ENCODE results near the gene RASGRP2.
"Not testable (repeated sequence)": the region's sequence is repeated elsewhere in the genome, so short reads cannot be mapped to it uniquely, and the experiment has no call there.

Gene RASGRP2

GRCh38 chr11:64718084-64718779 lies 25.7 kb downstream of the RASGRP2 start:
- no peak for DNase-seq

- no peak for DNase-seq
Measured at GRCh38 chr11:64717268-64717578, 26.7 kb downstream of the RASGRP2 start.

GRCh38 chr11:64716473-64717267 lies 27.3 kb downstream of the RASGRP2 start:
- DNase-seq = no peak

GRCh38 chr11:64715756-64716472 lies 28.0 kb downstream of the RASGRP2 start:
- DNase-seq = no peak

GRCh38 chr11:64715110-64715509 lies 28.8 kb downstream of the RASGRP2 start:
- no peak for DNase-seq

- no peak for DNase-seq
Measured at GRCh38 chr11:64714666-64715065, 29.3 kb downstream of the RASGRP2 start.

- DNase-seq = no peak
Measured at GRCh38 chr11:64713781-64714363, 30.1 kb downstream of the RASGRP2 start.

- peak; percentile 13 for DNase-seq
Measured at GRCh38 chr11:64713016-64713707, 30.8 kb downstream of the RASGRP2 start.

GRCh38 chr11:64712430-64713015 lies 31.4 kb downstream of the RASGRP2 start:
- no peak for DNase-seq

GRCh38 chr11:64711956-64712362 lies 32.0 kb downstream of the RASGRP2 start:
- DNase-seq = no peak

GRCh38 chr11:64711138-64711955 lies 32.6 kb downstream of the RASGRP2 start:
- DNase-seq = no peak

- DNase-seq = no peak
Measured at GRCh38 chr11:64710418-64711137, 33.4 kb downstream of the RASGRP2 start.

- DNase-seq = no peak
Measured at GRCh38 chr11:64705501-64705900, 38.4 kb downstream of the RASGRP2 start.

GRCh38 chr11:64703048-64703447 lies 40.9 kb downstream of the RASGRP2 start:
- no peak for DNase-seq

GRCh38 chr11:64701956-64702355 lies 42.0 kb downstream of the RASGRP2 start:
- DNase-seq = not testable (repeated sequence)

GRCh38 chr11:64698427-64698826 lies 45.5 kb downstream of the RASGRP2 start:
- DNase-seq = no peak

- no peak for DNase-seq
Measured at GRCh38 chr11:64697663-64698375, 46.1 kb downstream of the RASGRP2 start.

GRCh38 chr11:64696045-64696444 lies 47.9 kb downstream of the RASGRP2 start:
- no peak for DNase-seq

GRCh38 chr11:64695548-64695947 lies 48.4 kb downstream of the RASGRP2 start:
- DNase-seq = no peak

- peak; percentile 36 for DNase-seq
Measured at GRCh38 chr11:64694821-64695365, 49.0 kb downstream of the RASGRP2 start.
